HG02623 (cell line): ENCODE measurements around the gene SNX8.

ENCODE experiments used
- ATAC-seq: cut with Tn5 transposase; IDR thresholded peaks from one replicate; pipeline ENCODE4 v1.9.1; 2021; ENCODE audit warnings: moderate library complexity; ENCODE audit not compliant: unreplicated experiment

SNX8 gene

DNA sequence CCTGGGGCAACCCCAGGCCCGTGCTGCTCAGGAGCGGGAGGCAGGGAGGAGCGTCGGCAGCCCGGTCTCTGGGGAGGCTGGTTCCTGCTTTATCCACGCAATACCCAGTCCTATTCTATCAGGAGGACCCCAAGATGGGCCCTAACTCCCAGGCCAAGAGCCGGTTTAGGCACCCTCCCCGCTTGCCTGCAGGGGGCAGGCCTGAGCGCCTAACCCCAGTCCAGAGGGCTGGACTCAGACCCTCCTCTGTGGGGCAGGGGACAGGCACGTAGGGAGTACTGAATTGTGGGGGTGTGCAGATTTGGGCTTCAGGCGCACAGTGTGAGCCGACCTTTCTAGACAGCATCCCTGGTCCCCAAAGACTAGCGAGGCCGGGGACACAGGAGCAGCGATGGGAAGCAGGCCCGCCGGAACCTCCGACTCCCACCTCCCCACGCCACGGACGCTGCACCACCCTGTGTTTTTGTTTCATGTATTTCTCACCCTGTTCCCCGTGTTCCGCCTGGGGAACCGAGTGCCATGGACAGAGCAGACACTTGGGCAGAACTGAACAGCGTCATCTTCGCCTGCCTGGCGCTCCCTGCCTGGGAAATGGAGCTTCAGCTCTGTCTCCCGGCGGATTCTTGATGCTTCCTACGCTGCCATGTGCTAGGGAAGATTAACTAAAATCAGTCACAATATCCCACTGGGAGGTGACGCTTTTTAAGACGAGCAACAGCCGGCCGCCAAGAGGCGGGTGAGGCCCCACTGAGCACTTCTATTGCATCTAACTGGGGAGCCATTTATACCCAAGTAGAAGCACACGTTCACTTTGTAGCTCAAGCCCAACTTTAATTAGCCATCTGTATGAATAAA, 66.9 kb downstream of the SNX8 start:
- no peak for ATAC-seq

DNA sequence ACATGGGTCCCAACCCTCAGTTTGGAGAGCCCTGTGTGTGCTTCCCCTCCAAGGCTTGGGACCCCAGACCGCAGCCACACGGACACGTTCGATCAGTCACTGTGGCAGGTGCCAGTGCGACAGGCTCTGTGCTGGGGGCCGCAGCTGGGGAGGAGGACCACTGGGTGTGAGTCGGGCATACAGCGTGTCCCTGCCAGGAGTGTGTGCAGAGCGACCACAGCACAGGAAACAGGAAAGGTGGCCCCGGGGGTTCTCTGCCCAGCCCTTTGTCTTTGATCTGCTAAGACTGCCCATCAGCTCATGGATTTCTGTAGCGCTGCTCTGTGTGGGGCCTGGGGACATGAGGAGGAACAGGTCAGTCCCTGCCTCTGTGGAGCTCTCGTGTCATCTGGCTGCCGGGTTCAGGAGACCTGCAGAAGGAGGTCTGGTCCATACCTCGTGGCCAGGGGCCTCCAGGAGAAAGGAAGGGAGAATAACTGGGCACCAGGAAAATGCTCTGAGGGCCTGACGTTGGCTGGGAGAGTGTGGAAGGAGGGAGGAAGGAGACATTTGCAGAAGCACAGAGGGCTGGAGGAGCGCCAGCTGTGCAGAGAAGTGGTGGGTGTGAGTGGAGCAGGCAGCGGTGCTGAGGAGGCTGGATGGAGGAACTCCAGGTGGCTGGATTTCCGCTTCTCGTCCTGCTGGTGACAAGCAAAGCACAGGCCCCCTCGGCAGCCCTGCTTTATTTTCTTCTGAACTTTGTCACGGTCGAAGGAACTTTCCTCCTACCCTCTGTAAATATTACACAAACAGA, 68.2 kb downstream of the SNX8 start:
- no peak for ATAC-seq

DNA sequence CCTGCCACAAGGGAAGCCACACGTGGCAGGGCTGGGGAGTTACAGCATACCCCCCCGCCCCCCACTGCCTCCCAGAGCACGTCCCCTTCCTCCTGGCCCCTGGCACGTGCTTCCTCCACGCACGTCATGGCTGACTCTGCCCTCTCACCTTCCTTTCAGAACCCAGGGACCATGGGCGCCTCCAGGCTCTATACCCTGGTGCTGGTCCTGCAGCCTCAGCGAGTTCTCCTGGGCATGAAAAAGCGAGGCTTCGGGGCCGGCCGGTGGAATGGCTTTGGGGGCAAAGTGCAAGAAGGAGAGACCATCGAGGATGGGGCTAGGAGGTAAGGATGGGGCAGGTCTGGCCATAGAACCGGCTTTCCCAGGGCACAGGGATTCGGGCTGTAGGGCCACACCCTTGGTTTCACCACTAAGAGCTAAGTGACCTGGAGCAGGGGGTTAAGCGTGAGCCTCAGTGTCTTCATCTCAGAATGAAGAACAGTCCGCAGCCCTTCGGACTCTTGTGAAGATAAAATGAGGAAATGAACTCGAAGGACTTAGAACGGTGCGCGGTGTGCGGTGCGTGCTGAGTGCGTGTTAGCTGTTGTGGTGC, 69.7 kb downstream of the SNX8 start:
- ATAC-seq, result no peak

DNA sequence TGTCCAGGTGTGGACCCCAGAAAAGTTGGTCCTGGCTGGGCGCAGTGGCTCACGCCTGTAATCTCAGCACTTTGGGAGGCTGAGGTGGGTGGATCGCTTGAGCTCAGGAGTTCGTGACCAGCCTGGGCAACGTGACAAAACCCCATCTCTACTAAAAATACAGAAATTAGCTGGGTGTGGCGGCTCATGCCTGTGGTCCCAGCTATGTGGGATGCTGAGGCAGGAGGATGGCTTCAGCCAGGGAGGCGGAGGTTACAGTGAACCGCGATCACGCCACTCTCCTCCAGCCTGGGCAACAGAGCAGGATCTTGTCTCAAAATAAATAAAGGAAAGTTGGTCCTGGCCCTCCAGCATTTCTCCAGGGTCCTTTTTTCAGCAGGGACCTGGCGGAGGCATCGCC, 70.8 kb downstream of the SNX8 start:
- ATAC-seq, result no peak

DNA sequence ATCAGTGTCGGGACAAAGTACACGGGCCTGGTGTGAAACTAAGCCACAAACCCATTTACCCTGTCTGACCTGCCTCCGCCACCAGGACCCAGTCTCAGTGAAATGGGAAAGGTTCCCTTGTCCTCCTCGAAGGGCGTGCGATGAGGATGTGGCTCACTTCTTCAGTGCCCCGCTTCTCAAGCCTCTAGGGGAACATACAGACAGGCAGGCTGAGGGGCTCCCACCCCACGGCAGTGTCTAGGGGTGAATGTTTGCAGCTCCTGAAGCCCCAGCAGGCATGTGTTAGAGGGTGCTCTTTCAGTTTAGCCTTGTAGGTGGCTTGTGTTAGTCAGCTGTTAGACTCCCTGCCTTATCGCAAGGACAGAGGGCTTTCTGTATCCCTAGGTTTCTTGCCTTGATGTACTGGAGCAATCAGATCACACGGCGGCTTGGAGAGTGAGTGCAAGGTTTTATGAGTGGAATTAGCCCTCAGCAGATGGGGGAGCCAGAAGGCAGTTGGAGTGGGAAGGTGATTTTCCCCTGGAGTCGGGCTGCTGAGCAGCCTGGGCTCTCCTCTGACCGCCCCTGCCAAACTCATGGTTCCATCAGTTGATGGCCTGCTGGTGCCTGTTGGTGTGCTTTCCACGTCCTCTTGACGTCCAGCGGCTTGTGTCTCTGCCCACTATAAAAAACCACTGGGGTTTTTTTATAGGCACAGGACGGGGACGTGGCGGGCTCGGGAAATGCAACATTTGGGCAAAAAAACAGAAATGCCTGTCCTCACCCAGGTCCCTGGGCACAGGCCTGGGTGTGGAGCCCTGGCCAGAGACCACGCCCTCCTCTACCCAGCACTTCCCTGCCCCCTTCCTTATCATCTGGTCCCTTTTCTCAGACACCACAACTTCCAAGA, 71.5 kb downstream of the SNX8 start:
- no peak for ATAC-seq

DNA sequence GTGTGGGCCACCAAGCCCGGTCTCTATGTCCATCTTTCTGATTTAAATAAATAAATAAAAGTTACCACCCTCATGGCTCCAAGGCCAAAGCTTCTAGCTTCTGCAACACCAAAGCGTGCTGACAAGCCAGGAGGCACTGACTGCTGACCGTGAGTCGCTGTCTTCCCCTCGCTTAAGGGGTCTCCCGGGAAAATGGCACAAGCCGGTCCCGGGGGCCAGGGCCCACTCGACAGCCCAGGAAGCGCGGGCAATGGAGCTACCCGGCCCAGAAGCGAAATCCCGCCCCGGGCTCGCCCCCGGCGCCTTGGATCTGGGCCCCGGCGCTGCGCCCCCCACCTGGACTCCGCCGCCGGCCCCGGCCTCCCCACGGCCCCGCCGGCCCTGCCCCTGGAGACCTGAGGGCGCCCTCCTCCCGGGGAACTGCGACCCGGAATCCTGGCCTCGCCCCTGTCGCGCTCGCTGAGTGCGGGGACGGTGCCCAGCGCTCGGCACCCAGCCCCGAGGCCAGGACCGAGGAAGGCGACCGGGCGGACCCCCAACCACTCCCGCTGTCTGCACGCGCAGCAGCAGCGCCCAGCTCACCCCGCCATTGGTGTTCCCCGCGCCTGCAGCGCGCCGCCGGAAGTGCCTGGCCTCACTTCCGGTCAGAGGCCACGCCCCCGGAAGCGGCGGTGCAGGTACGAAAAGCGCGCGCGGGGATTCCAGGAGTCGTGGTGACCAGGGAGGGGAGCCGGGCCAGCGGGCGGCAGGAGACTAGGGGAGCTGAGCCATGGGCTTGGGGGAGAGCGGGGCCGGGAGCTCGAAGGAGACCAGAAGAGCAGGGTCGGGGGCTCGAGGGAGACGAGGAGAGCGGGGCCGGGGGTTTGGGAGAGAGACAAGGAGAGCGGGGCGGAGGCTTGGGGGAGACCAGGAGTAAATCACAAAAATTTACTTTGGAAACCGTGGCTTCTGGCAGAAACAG, 72.4 kb downstream of the SNX8 start, which contains the start of the genes MRM2 and NUDT1:
Gene MRM2 (minus strand): TSS at position 626 of the 961 bp plus-strand sequence. CDS start 36 bp downstream, at position 590.
Gene NUDT1 (plus strand): TSS at position 647 of the 961 bp plus-strand sequence. CDS start 2,349 bp downstream, outside the sequence.
- peak; percentile 68 for ATAC-seq

DNA sequence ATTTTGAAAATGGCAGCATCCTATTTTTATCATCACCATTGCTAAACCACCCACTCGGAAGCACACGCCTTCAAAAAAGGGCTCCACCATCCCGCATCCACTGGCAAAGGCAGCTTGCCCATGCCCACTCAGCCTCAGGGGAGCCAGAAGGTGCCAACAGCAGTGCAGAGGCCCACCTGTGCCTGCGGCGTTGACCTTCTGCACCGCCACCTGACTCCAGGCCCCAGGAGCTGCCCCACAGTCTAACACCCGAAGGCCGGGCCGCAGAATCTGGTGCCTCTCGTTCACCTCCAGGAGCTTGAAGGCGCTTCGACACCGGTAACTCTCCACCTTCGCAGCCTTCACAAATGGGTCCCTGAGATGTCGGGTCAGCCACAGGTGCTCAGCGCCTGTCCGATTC, 75.0 kb downstream of the SNX8 start:
- ATAC-seq, result no peak

DNA sequence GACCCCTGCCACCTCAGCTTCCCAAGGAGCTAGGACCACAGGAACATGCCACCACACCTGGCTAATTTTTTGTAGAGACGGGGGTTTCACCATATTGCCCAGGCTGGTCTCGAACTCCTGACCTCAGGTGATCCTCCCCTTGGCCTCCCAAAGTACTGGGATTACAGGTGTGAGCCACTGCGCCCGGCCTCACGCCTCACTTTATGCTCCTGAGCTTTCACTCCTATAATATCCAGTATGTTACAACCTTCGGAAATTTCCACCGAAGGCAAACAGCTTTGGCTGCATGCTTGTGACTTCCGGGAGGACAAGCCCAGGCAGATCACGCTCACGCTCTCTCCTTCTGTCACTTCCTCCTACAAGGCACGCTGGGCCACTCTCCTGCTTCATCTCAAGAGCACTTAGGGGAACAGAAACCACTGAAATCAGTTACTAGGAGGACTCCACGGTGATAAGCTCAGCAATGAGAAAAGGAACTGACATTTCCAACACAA, 77.1 kb downstream of the SNX8 start:
- peak; percentile 65 for ATAC-seq

DNA sequence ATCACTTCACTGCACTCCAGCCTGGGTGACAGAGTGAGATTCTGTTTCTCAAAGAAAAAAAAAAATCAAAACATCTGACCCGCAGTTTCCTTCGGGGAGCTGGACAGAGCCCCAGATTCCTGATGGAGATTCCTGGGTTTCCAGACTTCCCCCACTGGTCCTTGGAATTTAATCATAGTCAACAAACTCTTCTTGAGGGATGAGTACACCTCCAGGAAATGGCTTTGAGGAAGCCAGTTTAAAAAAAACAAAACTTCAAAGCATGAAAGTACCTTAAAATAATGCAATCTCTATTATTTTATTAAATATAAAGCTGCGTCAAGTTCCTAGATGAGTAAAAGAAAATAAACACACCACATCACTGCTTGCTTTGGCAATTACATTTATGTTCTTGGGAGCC, 80.3 kb downstream of the SNX8 start:
- no peak for ATAC-seq

DNA sequence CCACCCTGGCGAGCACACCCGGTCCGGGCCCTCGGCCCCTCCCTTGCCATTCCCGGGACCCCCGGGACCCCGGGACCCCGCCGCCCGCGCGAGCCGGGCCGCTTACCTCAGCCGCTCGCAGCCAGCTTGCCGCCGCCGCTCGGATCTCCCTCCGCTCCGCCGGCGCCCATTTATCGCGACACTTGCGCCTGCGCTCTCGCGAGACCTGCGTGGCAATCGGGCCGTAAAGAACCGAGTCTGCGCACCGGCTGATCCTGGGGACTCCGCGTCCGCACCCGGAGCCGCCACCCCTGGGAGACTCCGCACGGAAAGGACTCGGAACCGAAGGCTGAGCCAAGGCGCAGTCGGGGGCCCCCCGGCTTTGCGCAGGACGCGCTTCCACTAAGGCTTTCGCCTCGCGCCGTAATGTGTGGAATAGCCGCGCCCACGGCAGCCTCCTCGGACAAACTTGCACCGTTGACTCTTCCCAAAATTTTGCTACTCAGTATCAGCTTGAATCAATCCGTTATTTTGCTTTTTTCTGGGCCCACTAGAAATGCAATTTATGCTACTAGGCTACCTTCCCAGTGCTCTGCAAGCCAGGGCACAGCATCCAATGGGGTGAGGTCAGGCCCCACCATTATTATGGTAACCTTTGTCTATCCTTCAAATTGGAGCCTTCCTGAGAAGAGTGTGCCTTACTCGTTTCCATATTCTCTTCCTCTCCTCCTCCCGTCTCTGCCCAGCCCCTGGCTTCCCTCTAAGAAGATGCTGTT, 81.3 kb downstream of the SNX8 start, which contains the start of gene MAD1L1:
Gene MAD1L1 (minus strand): TSS at position 180 of the 755 bp plus-strand sequence. CDS start 2,812 bp downstream, outside the sequence.
- ATAC-seq, result peak; percentile 59

DNA sequence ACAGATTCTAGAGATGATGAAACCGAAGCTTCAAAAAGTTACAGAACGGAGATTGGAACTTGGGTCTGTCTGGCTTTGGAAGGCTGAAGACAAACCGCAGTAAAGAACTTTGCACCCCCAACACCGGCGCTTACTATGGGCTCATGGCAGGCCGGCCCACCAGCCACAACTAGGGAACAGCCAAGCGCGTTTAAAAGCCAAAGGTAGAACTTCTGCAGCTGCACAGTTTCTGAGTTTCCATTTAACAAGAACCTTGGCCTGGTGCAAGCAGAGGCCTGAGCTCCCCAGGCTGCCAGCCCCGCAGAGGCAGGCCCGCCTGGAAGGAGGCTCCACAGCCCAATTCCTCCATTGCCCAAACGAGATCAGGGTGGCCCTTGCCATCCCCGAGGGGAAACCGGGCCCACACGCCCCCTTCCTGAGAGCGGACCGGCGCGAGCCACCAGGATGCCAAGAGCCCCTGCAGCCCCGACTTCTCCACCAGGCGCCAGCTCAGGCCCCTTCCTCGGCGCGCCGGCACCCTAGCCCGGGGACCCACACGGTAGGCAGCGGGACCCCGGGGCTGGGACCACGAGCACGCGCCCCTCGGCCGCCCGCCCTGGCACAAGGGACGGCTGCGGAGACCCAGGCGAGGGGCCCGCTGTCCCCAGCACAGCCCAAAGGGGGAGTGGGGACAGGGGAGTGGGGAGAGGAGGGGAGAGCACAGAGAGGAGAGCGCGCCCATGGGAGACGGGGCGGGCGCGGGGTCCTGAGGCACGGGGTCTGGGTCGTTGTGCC, 82.1 kb downstream of the SNX8 start:
- peak; percentile 27 for ATAC-seq

DNA sequence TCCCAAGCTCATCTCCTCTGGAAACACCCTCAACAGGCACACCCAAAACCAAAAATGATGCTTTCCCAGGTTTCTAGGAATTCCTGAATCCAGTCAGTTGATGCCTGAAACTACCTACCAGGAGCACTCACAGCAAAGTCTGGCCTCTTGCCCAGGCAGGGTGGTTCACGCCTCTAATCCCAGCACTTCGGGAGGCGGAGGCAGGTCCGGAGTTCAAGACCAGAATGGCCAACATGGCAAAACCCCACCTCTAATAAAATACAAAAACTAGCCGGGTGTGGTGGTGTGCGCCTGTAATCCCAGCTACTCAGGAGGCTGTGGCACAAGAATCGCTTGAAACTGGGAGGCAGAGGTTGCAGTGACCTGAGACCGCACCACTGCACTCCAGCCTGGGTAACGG, 83.4 kb downstream of the SNX8 start:
- no peak for ATAC-seq

DNA sequence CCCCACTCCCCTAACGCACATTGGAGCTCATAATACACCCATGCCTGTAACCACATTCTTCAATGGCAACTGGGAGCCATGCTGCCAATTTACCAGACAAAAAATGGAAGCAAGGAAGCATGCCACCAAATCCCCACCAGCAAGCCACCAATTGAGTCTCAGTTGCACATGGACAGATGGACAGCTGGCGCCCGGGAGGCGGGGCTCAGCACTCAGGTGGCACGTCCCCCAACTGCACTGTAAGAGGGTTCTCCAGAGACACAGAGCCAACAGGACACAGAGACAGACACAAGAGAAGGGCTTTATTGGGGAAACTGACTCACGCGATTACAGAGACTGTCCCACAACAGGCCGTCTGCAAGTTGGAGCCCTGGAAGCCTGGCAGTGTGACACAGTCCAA, 84.0 kb downstream of the SNX8 start:
- ATAC-seq, result no peak

DNA sequence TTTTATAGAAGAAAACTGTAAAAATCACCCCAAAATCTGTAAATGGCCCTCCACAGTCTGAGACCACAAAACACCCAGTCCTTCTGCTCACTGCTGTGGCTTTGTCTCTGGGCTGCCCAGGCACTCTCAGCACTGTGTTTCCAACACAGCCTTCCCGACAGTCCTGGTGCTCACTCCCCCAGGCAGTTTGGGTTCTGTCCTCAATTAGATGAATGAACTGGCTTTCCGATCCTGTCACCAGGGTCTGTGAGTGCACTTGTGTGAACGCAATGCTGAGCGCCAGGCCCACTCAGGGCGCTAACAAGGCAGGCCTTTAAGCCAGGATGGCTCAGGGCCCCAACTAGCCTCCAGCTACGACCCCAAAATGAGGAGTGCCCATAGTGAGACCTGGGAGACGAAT, 84.8 kb downstream of the SNX8 start:
- ATAC-seq, result no peak

DNA sequence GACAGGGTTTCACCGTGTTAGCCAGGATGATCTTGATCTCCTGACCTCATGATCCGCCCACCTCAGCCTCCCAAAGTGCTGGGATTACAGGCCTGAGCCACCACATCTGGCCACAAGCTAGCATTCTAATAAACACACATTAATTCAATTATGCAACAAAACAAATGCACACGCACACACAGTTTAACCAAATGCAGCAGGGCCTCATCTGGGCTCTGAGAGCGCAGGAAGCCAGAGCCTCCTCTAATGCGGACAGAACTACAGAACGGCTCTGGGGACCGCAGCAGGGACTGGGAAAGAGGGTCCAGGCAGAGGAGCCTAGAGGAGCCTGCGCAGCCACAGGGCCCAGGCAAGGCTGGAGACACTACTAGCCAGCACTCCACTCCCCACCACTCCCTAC, 85.3 kb downstream of the SNX8 start:
- ATAC-seq, result no peak

DNA sequence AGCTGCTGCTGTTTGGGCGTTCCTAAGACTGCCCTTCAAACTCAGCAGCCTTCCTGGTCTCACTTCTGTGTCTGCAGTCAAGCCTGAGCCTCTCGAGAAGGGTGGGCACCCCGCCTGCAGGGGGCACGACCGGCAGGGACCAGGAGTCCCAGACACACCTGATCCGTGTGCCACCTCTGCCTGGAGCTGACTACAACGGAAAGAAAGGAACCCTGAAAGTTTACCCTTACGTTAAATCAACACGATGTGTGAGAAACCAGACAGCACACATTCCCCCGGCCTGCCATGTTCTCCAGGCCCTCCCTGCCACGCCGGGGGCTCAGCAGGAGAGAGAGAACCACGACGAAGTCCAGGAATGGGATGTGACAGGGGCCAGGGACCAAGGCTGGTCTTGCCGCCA, 86.5 kb downstream of the SNX8 start:
- no peak for ATAC-seq

DNA sequence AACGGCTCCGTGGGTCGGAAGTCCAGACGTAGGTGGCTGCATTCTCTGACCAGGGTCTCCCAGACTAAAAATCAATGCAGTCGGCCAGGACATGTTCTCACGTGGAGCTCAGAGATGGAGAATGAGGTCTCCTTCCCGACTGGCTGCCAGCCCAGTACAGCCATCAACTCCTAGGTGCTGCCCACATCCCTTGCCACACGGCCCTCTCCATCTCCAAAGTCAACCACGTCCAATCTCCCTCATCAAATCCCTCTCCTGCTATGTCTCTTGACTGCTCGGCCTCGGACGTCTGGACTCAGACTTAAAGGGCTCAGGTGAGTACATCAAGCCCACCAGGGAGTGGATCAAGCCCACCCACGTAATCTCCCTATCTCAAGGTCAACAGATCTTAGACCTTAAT, 88.4 kb downstream of the SNX8 start:
- ATAC-seq, result no peak

DNA sequence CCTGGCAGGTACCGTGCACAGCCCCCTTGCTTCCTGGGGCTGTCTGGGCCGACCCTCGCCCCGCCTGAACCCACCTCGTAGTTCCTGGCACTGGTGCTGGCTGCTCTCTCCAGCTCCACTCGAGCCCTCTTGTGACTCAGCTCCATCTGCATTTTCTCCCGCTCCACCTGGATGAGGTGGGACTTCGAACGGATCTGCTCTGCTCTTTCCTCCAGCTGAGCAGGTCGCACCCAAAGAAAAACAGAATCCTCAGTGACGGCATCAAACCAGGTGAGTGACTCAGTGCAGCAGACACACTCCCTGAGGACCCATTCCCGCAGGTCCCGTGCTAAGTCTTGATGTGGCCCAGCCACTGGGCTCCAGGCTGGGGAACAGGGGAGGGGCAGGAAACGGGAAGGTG, 88.9 kb downstream of the SNX8 start:
- no peak for ATAC-seq
